Duodenal mucosa (tissue), 2 donors: ENCODE data around the gene KLRD1.
"Not testable (repeated sequence)": the region's sequence is repeated elsewhere in the genome, so short reads cannot be mapped to it uniquely, and the experiment has no call there.

Experiments
- H3K27ac ChIP-seq: one replicate; pipeline ENCODE4 v1.7.0; 2013; ENCODE audit warnings: low read depth, low read length
- H3K27me3 ChIP-seq, 2 donors: one replicate each; pipeline ENCODE4 v1.7.0; 2013; ENCODE audit warnings: low read length in 2 of 2, control low read depth in 1 of 2; ENCODE audit not compliant: insufficient read depth in 2 of 2, control insufficient read depth in 1 of 2
- H3K36me3 ChIP-seq, 2 donors: one replicate each; pipeline ENCODE4 v1.7.0; 2013; ENCODE audit warnings: low read length in 2 of 2, control low read depth in 1 of 2; ENCODE audit not compliant: insufficient read depth in 2 of 2, control insufficient read depth in 1 of 2
- H3K4me1 ChIP-seq, 2 donors: one replicate each; pipeline ENCODE4 v1.7.0; 2013; ENCODE audit warnings: low read length in 2 of 2, control low read depth in 1 of 2; ENCODE audit not compliant: insufficient read depth in 2 of 2, control insufficient read depth in 1 of 2
- H3K4me3 ChIP-seq, 2 donors: one replicate each; pipeline ENCODE4 v1.7.0; 2013; ENCODE audit warnings: low read length in 2 of 2, low read depth in 1 of 2
- H3K9ac ChIP-seq, 2 donors: one replicate each; pipeline ENCODE4 v1.7.0; 2013; ENCODE audit warnings: low read length in 2 of 2, low read depth in 1 of 2
- H3K9me3 ChIP-seq, 2 donors: one replicate each; pipeline ENCODE4 v1.7.0; 2013; ENCODE audit warnings: low read length in 2 of 2, control low read depth in 1 of 2; ENCODE audit not compliant: control insufficient read depth in 1 of 2

Gene KLRD1

GRCh38 chr12:10291030-10291429 lies 16.6 kb upstream of the KLRD1 start:
- Histone ChIP-seq H3K27ac (no peak overlapping the region), H3K4me1 (no peaks in the 10 kb centered on the region), H3K4me3 (no peak overlapping the region), H3K9me3 (no peaks in the 10 kb centered on the region), H3K36me3 (no peaks in the 10 kb centered on the region), H3K27me3 (no peaks in the 10 kb centered on the region), H3K9ac (no peak overlapping the region)

DNA sequence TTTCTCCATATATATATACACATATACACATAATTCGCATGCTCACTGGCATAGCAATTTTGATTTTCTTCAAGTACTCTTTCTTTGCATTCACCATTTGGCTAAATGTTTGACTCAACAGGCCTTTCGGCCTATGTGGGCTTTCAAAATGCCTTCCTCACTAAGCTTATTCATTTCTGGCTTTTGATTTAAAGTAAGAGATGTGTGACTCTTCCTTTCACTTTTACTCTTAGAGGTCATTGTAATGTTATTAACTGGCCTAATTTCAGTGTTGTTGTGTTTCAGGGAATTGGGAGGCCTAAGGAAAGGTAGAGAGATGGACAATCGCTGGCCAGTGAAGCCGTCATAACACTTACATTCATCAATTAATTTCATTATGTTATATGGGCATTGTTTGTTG lies 14.5 kb upstream of the KLRD1 start:
- Histone ChIP-seq H3K36me3 (no peaks in the 10 kb centered on the region), H3K4me1 (no peaks in the 10 kb centered on the region), H3K9me3 (no peaks in the 10 kb centered on the region), H3K27ac (no peak overlapping the region), H3K9ac (no peak overlapping the region), H3K4me3 (no peak overlapping the region), H3K27me3 (no peaks in the 10 kb centered on the region)

GRCh38 chr12:10293570-10294227 lies 14.0 kb upstream of the KLRD1 start:
- H3K9me3 ChIP-seq = no peaks in the 10 kb centered on the region
- no peaks in the 10 kb centered on the region for H3K36me3 ChIP-seq
- no peak overlapping the region for H3K9ac ChIP-seq
- H3K4me3 ChIP-seq = no peak overlapping the region
- H3K4me1 ChIP-seq = no peaks in the 10 kb centered on the region
- H3K27ac ChIP-seq = no peak overlapping the region
- no peaks in the 10 kb centered on the region for H3K27me3 ChIP-seq

DNA sequence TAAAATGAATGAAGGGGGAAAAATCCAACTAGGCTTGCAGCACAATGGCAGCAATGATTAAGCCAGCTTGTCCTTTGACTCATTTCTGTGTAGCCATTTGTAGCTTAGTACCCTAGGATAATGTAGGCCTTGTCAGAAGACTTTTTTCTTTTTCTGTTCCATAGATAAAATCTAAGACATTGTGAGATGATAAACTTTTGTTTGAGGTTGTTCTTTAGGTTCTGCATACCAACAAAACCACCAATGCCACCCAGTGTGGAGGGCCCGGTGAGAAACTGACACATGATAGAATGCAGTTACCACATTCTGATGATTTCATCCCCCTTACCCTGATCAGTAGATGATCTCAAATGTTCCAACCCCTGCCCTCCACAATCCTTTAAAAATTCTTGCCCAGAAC lies 6.6 kb upstream of the KLRD1 start:
- Histone ChIP-seq H3K27me3 (no peaks in the 10 kb centered on the region), H3K9ac (no peak overlapping the region), H3K27ac (no peak overlapping the region), H3K4me1 (no peaks in the 10 kb centered on the region), H3K4me3 (no peak overlapping the region), H3K36me3 (no peaks in the 10 kb centered on the region), H3K9me3 (no peaks in the 10 kb centered on the region)

- Histone ChIP-seq H3K36me3 (no peaks in the 10 kb centered on the region), H3K27ac (no peak overlapping the region), H3K4me3 (no peak overlapping the region), H3K9ac (no peak overlapping the region), H3K27me3 (no peaks in the 10 kb centered on the region), H3K4me1 (no peaks in the 10 kb centered on the region), H3K9me3 (no peaks in the 10 kb centered on the region)
Measured at GRCh38 chr12:10304161-10304574, 3.5 kb upstream of the KLRD1 start.

- no peaks in the 10 kb centered on the region for H3K27me3 ChIP-seq
- no peak overlapping the region for H3K27ac ChIP-seq
- H3K36me3 ChIP-seq = no peaks in the 10 kb centered on the region
- H3K9me3 ChIP-seq = no peaks in the 10 kb centered on the region
- no peaks in the 10 kb centered on the region for H3K4me1 ChIP-seq
- no peak overlapping the region for H3K4me3 ChIP-seq
- no peak overlapping the region for H3K9ac ChIP-seq
Measured at GRCh38 chr12:10305411-10305810, 2.3 kb upstream of the KLRD1 start.

DNA sequence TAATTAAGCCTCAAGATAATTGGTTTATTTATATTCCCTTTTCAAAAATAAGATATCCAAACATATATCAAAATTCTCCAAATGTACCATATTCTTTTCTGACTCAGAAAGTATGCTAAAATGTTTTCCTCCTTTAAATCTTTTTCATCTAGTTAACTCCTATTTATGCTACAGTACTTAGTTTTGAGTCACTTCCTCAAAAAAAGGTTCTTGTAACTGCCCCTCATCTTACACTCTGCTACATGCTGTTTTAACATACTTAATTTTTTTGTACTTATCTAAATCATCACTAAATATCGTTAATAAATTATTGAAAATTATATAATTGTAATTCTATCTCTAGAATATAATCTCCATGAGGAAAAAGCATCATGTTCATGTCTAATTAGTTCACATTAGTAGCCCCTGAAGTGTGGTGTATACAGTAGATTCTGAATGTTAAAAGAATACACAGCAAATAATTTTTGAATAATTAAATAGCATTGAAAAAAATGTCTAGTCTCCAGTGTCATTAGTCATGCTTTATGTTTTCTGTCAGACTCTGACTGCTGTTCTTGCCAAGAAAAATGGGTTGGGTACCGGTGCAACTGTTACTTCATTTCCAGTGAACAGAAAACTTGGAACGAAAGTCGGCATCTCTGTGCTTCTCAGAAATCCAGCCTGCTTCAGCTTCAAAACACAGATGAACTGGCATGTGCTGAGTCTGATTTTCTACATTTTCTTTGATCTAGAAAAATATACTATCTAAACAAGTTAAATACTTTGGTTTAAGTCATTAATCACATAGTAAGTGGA lies 3.5 kb downstream of the KLRD1 start:
- Histone ChIP-seq H3K9me3 (no peaks in the 10 kb centered on the region), H3K4me1 (no peaks in the 10 kb centered on the region), H3K9ac (no peak overlapping the region), H3K4me3 (no peak overlapping the region), H3K36me3 (no peaks in the 10 kb centered on the region), H3K27me3 (no peaks in the 10 kb centered on the region), H3K27ac (no peak overlapping the region)

- no peaks in the 10 kb centered on the region for H3K27me3 ChIP-seq
- no peak overlapping the region for H3K27ac ChIP-seq
- H3K9ac ChIP-seq = no peak overlapping the region
- H3K36me3 ChIP-seq = no peaks in the 10 kb centered on the region
- H3K9me3 ChIP-seq = no peaks in the 10 kb centered on the region
- no peak overlapping the region for H3K4me3 ChIP-seq
- no peaks in the 10 kb centered on the region for H3K4me1 ChIP-seq
Measured at GRCh38 chr12:10319388-10319787, 11.7 kb downstream of the KLRD1 start.

DNA sequence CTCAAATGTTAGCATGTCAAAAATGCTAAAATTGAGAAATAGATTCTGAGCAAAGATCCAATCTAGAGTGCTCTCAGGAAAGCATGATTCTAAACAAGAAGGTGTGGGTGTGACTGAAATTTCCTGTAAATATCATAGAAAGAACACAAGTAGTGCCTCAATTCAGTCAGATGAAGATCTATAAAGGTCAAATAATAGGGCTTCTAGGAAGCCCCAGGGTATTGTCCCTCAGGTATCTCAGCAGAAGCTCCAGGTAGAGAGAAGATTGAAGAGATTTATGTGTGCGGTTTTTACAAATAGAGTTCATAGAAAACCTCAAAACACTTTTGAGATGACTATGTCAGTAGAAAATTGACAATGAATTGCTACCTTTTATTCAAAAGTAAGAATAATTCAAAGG lies 13.0 kb downstream of the KLRD1 start:
- no peaks in the 10 kb centered on the region for H3K27me3 ChIP-seq

DNA sequence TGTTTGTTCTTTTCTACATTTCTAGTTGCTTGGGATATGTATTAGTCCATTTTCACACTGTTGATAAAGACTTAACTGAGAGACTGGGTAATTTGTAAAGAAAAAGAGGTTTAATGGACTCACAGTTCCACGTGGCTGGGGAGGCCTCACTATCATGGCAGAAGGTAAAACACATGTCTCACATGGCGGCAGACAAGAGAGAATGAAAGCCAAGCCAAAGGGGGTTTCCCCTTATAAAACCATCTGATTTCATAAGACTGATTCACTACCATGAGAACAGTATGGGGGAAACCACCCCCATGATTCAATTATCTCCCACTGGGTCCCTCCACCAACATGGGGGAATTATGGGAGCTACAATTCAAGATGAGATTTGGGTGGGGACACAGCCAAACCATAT lies 21.0 kb downstream of the KLRD1 start:
- H3K27ac ChIP-seq, H3K36me3 ChIP-seq, H3K9me3 ChIP-seq, H3K4me1 ChIP-seq, H3K27me3 ChIP-seq, H3K9ac ChIP-seq, H3K4me3 ChIP-seq: not testable (repeated sequence)

More for the DNA sequence above, 13.0 kb downstream of the KLRD1 start:
- Histone ChIP-seq H3K9me3 (no peaks in the 10 kb centered on the region), H3K4me3 (no peak overlapping the region), H3K27ac (no peak overlapping the region), H3K9ac (no peak overlapping the region), H3K36me3 (no peaks in the 10 kb centered on the region), H3K4me1 (no peaks in the 10 kb centered on the region)
